ENCODE measurements around the gene UBE2J1. TPM values are rescaled to one million over a fixed set of nuclear protein-coding genes. Genes with fewer than 3 reads are reported as not detected.

Gene UBE2J1
- polyA plus RNA-seq, 1 donor (not counting 4 experiments of a cell fraction or from before 2014, with no cell fraction given) = 26.7 TPM

GRCh38 chr6:89282749-89283148 is 69.8 kb downstream of the UBE2J1 start:
- H3K27me3 ChIP-seq (ENCODE audit: control insufficient read depth, extremely low read depth, insufficient read depth, low read length) = peaks cover 44% of the 10 kb centered on the region
- no peaks in the 10 kb centered on the region for H3K4me1 ChIP-seq (ENCODE audit: control insufficient read depth, extremely low read depth, insufficient read depth, low read length)
- no peak for DNase-seq (ENCODE audit: low read depth, low spot score)
- no peak overlapping the region for H3K9ac ChIP-seq (ENCODE audit: control insufficient read depth, extremely low read depth, insufficient read depth, low read length)
- no peaks in the 10 kb centered on the region for H3K36me3 ChIP-seq (ENCODE audit: control insufficient read depth in 2 of 2, extremely low read depth in 1 of 2, insufficient read depth in 2 of 2, low read length in 2 of 2)
- no peak overlapping the region for H3K4me2 ChIP-seq (ENCODE audit: control insufficient read depth, extremely low read depth, insufficient read depth, low read depth, low read length)
- H3K9me3 ChIP-seq (ENCODE audit: control insufficient read depth, low read depth, low read length) = no peaks in the 10 kb centered on the region
- H4K20me1 ChIP-seq (ENCODE audit: control insufficient read depth, extremely low read depth, insufficient read depth, low read length) = no peaks in the 10 kb centered on the region
- H3K4me3 ChIP-seq (ENCODE audit: control insufficient read depth in 2 of 3, extremely low read depth in 1 of 3, insufficient read depth in 2 of 3, low read depth in 1 of 3, low read length in 3 of 3) = no peak overlapping the region
- H3K79me2 ChIP-seq (ENCODE audit: control insufficient read depth, insufficient read depth, low read length) = no peaks in the 10 kb centered on the region
- TF ChIP-seq EZH2 (IDR thresholded peaks at IDR 0.05; ENCODE audit: low read length) = no peak
- no peak for TF ChIP-seq CTCF (optimal IDR thresholded peaks at IDR 0.05 in 1 of 3, IDR thresholded peaks at IDR 0.05 in 1 of 3, conservative IDR thresholded peaks at IDR 0.05 in 1 of 3; ENCODE audit: extremely low read depth in 1 of 3, insufficient read depth in 2 of 3, low read length in 3 of 3)
- dilution Hi-C loops (cut with MboI; ENCODE audit: extremely low pct_ligation_motif_present, low sequenced_read_pairs) = no loop called here
- FAIRE-seq = no peak
- H3K27ac ChIP-seq (ENCODE audit: control insufficient read depth, insufficient read depth, low read length) = no peak overlapping the region
- H2AFZ ChIP-seq (ENCODE audit: control insufficient read depth, low read length) = no peak overlapping the region
- no peaks in the 10 kb centered on the region for H3K9me1 ChIP-seq (ENCODE audit: control insufficient read depth, extremely low read depth, insufficient read depth, low read length)

- no peak overlapping the region for H2AFZ ChIP-seq (ENCODE audit: control insufficient read depth, low read length)
- H3K27me3 ChIP-seq (ENCODE audit: control insufficient read depth, extremely low read depth, insufficient read depth, low read length) = peaks cover 39% of the 10 kb centered on the region
- no peak overlapping the region for H3K4me2 ChIP-seq (ENCODE audit: control insufficient read depth, extremely low read depth, insufficient read depth, low read depth, low read length)
- no peak overlapping the region for H3K9ac ChIP-seq (ENCODE audit: control insufficient read depth, extremely low read depth, insufficient read depth, low read length)
- TF ChIP-seq CTCF (optimal IDR thresholded peaks at IDR 0.05 in 1 of 3, IDR thresholded peaks at IDR 0.05 in 1 of 3, conservative IDR thresholded peaks at IDR 0.05 in 1 of 3; ENCODE audit: extremely low read depth in 1 of 3, insufficient read depth in 2 of 3, low read length in 3 of 3) (peak; percentile 52 to 72 (median 54)), EZH2 (IDR thresholded peaks at IDR 0.05; ENCODE audit: low read length) (no peak)
- H3K4me3 ChIP-seq (ENCODE audit: control insufficient read depth in 2 of 3, extremely low read depth in 1 of 3, insufficient read depth in 2 of 3, low read depth in 1 of 3, low read length in 3 of 3) = no peak overlapping the region
- no peaks in the 10 kb centered on the region for H3K79me2 ChIP-seq (ENCODE audit: control insufficient read depth, insufficient read depth, low read length)
- no peaks in the 10 kb centered on the region for H3K9me3 ChIP-seq (ENCODE audit: control insufficient read depth, low read depth, low read length)
- no peak overlapping the region for H3K27ac ChIP-seq (ENCODE audit: control insufficient read depth, insufficient read depth, low read length)
- FAIRE-seq = no peak
- dilution Hi-C loops (cut with MboI; ENCODE audit: extremely low pct_ligation_motif_present, low sequenced_read_pairs) = no loop called here
- H4K20me1 ChIP-seq (ENCODE audit: control insufficient read depth, extremely low read depth, insufficient read depth, low read length) = no peaks in the 10 kb centered on the region
- H3K36me3 ChIP-seq (ENCODE audit: control insufficient read depth in 2 of 2, extremely low read depth in 1 of 2, insufficient read depth in 2 of 2, low read length in 2 of 2) = no peaks in the 10 kb centered on the region
- H3K4me1 ChIP-seq (ENCODE audit: control insufficient read depth, extremely low read depth, insufficient read depth, low read length) = no peaks in the 10 kb centered on the region
- DNase-seq (ENCODE audit: low read depth, low spot score) = no peak
- no peaks in the 10 kb centered on the region for H3K9me1 ChIP-seq (ENCODE audit: control insufficient read depth, extremely low read depth, insufficient read depth, low read length)
Measured at GRCh38 chr6:89281779-89282246, 70.7 kb downstream of the UBE2J1 start.
